C4-2B (cell line): ENCODE data around the gene PRKCA.

Experiments
- CTCF ChIP-seq: fragments of 450-650 bp; conservative IDR thresholded peaks from 2 replicates; pipeline ENCODE4 v1.5.1; 2017; ENCODE audit warnings: mild to moderate bottlenecking
- ZFX ChIP-seq: fragments of 450-650 bp; IDR thresholded peaks from 2 replicates; pipeline ENCODE4 v1.6.1; 2017

GRCh38 chr17:66738301-66738700 lies 435.9 kb downstream of the PRKCA start:
- TF ChIP-seq CTCF: no peak
- TF ChIP-seq ZFX: no peak
